Left ventricle myocardium inferior (tissue), 1 donor: ENCODE data around the gene ZNF441. TPM values are rescaled to one million over a fixed set of nuclear protein-coding genes. Genes with fewer than 3 reads are reported as not detected.

Source experiments
- DNase-seq: peaks from one replicate; pipeline ENCODE4 v3.0.0-alpha.2; 2020
- H3K27ac ChIP-seq: fragments of 200-600 bp; replicated peaks from 2 replicates; pipeline ENCODE4 v1.8.0; 2021
- H3K27me3 ChIP-seq: fragments of 200-600 bp; 2 replicates; pipeline ENCODE4 v1.8.0; 2021; ENCODE audit warnings: low read depth
- H3K36me3 ChIP-seq: fragments of 200-600 bp; 2 replicates; pipeline ENCODE4 v1.8.0; 2021
- H3K4me1 ChIP-seq: fragments of 200-600 bp; 2 replicates; pipeline ENCODE4 v1.8.0; 2021
- H3K4me3 ChIP-seq: fragments of 200-600 bp; 2 replicates; pipeline ENCODE4 v1.8.0; 2021; ENCODE audit warnings: mild to moderate bottlenecking, moderate library complexity
- H3K9me3 ChIP-seq: fragments of 200-600 bp; replicated peaks from 2 replicates; pipeline ENCODE4 v1.8.0; 2021
- intact Hi-C: fragments of 100-400 bp; cut with micrococcal nuclease; formaldehyde crosslinking; loops from one replicate; pipeline ENCODE4 v1.11.0; 2022
- total RNA-seq: library from RNA; stranded (reverse); fragmentation: NEBNext Ultra II Directional; extraction: Animal tissue kit (Norgen Biotek cat#: 25700); gene quantifications from one replicate; pipeline ENCODE4 v1.2.1, GENCODE V29; 2021
- TF ChIP-seq, protein P1 (sequence below): fragments of 200-600 bp; IDR thresholded peaks from 2 replicates; pipeline ENCODE4 v1.8.0; 2021; ENCODE audit warnings: antibody characterized with exemption, mild to moderate bottlenecking, borderline replicate concordance
- donor health status: DM: no; HTN: yes; CAD: no; lungs with severe emphysema.

Gene ZNF441
- total RNA-seq, 1 donor from 2014 or later: 4.3 TPM

DNA sequence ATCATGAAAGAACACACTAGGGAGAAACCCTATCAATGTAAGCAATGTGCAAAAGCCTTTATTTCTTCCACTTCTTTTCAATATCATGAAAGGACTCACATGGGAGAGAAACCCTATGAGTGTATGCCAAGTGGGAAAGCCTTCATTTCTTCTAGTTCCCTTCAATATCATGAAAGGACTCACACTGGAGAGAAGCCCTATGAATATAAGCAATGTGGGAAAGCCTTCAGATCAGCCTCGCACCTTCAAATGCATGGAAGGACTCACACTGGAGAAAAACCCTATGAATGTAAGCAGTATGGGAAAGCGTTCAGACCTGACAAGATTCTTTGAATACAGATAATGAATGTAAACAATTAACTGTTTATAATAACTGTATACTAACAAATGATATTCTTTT lies 66.7 kb downstream of the ZNF441 start:
- Histone ChIP-seq H3K4me3 (no peak overlapping the region), H3K27me3 (no peaks in the 10 kb centered on the region), H3K4me1 (peaks cover 5% of the 10 kb centered on the region), H3K9me3 (peaks cover 81% of the 10 kb centered on the region), H3K27ac (no peak overlapping the region), H3K36me3 (peaks cover 66% of the 10 kb centered on the region)
- DNase-seq: no peak
- TF ChIP-seq, protein P1, sequence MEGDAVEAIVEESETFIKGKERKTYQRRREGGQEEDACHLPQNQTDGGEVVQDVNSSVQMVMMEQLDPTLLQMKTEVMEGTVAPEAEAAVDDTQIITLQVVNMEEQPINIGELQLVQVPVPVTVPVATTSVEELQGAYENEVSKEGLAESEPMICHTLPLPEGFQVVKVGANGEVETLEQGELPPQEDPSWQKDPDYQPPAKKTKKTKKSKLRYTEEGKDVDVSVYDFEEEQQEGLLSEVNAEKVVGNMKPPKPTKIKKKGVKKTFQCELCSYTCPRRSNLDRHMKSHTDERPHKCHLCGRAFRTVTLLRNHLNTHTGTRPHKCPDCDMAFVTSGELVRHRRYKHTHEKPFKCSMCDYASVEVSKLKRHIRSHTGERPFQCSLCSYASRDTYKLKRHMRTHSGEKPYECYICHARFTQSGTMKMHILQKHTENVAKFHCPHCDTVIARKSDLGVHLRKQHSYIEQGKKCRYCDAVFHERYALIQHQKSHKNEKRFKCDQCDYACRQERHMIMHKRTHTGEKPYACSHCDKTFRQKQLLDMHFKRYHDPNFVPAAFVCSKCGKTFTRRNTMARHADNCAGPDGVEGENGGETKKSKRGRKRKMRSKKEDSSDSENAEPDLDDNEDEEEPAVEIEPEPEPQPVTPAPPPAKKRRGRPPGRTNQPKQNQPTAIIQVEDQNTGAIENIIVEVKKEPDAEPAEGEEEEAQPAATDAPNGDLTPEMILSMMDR: no peak
- intact Hi-C loops: no loop called here

Other genes with a start within 250 kb of the ZNF441 start
- 167 TPM for gene ECSIT, start 237.9 kb upstream of the ZNF441 start, total RNA-seq
- gene CNN1, start 228.1 kb upstream of the ZNF441 start, total RNA-seq: 133 TPM
- 33.1 TPM for gene ELOF1, start 207.8 kb upstream of the ZNF441 start, total RNA-seq
- gene ACP5, start 189.4 kb upstream of the ZNF441 start, total RNA-seq: 3.1 TPM
- gene ZNF627, start 169.5 kb upstream of the ZNF441 start, total RNA-seq: 5.5 TPM
- 3.3 TPM for gene ZNF823, start 28.1 kb upstream of the ZNF441 start, total RNA-seq
- 2.4 TPM for gene ZNF491, start 31.5 kb downstream of the ZNF441 start, total RNA-seq
- 3.7 TPM for gene ZNF440, start 47.3 kb downstream of the ZNF441 start, total RNA-seq
- gene ZNF439, start 81.7 kb downstream of the ZNF441 start, total RNA-seq: 4.8 TPM
- 5.2 TPM for gene ZNF69, start 120.8 kb downstream of the ZNF441 start, total RNA-seq
- gene ZNF700, start 158.1 kb downstream of the ZNF441 start, total RNA-seq: 3.3 TPM
- 3.1 TPM for gene ZNF763, start 198.0 kb downstream of the ZNF441 start, total RNA-seq